ENCODE results near the gene CYP2A6. TPM values are rescaled to one million over a fixed set of nuclear protein-coding genes. Genes with fewer than 3 reads are reported as not detected.
A peak's percentile ranks its signal among the peaks of the same experiment; 100 is the strongest.

The CYP2A6 gene
- total RNA-seq, 1 experiment from 2014 or later = not detected

GRCh38 chr19:40798683-40799557, 51.3 kb downstream of the CYP2A6 start, which contains the start of gene EGLN2:
Gene EGLN2 (plus strand): TSS chr19:40799191. CDS start chr19:40800573, 1,382 bp downstream.
- in situ Hi-C loops (cut with HindIII; ENCODE audit: low pct_unique_long_range_greater_than_20kb, low sequenced_read_pairs) = no loop called here
- DNase-seq (ENCODE audit: low read depth, low spot score) = peak; percentile 99

DNA sequence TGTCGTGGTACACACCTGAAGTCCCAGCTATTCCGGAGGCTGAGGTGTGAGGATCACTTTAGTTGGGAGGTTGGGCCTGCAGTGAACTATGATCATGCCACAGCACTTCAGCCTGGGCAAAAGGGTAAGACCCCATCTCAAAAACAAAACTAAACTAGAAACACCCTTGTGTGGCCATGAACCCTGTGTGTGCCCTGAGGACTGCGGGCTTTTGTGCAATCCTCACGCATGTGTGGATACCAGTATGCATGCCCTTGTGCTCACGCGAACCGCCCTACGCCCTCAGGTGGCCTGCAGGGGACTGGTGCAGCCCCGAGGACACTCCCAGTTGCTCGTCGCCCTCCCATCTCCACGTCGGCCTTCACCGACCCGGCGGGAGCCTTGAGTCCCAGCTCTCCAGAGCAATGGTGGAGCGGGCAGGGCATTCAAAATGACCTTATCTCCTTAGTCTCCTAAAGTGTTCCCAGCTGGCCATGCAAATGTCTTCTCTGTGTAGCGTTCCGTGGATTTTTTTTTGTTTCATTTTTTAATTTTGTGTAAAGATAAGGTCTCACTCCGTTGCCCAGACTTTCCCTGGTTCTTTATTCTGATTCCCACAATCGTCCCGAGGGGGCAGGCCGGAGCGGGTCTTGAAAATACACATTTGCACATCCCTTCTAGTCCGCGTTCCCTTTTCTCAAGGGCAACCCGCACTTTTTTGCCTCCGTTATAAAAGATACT, 52.1 kb downstream of the CYP2A6 start:
- in situ Hi-C loops (cut with HindIII; ENCODE audit: low pct_unique_long_range_greater_than_20kb, low sequenced_read_pairs) = no loop called here
- peak; percentile 70 for DNase-seq (ENCODE audit: low read depth, low spot score)

GRCh38 chr19:40797166-40797962, 52.9 kb downstream of the CYP2A6 start:
- in situ Hi-C loops (cut with HindIII; ENCODE audit: low pct_unique_long_range_greater_than_20kb, low sequenced_read_pairs) = no loop called here
- DNase-seq (ENCODE audit: low read depth, low spot score) = no peak

Other genes with a start within 250 kb of the CYP2A6 start
- gene LTBP4, start 249.1 kb downstream of the CYP2A6 start, total RNA-seq (2014; rRNA removed; shearing (Covaris generic)) = 10.9 and 13.4 TPM in 2 replicates
- 6.3 and 7.5 TPM in 2 replicates for gene NUMBL, start 159.8 kb downstream of the CYP2A6 start, total RNA-seq (2014; rRNA removed; shearing (Covaris generic))
- 13.5 and 16.1 TPM in 2 replicates for gene COQ8B, start 133.6 kb downstream of the CYP2A6 start, total RNA-seq (2014; rRNA removed; shearing (Covaris generic))
- gene ITPKC, start 133.3 kb downstream of the CYP2A6 start, total RNA-seq (2014; rRNA removed; shearing (Covaris generic)) = 3.8 and 4.6 TPM in 2 replicates
- gene ACTMAP, start 100.0 kb downstream of the CYP2A6 start, total RNA-seq (2014; rRNA removed; shearing (Covaris generic)) = 0.13 and 0.51 TPM in 2 replicates
- gene SNRPA, start 99.2 kb downstream of the CYP2A6 start, total RNA-seq (2014; rRNA removed; shearing (Covaris generic)) = 56.1 and 60.7 TPM in 2 replicates
- gene MIA, start 74.9 kb downstream of the CYP2A6 start, total RNA-seq (2014; rRNA removed; shearing (Covaris generic)) = 234 and 256 TPM in 2 replicates
- 17.9 and 20.8 TPM in 2 replicates for gene RAB4B, start 72.2 kb downstream of the CYP2A6 start, total RNA-seq (2014; rRNA removed; shearing (Covaris generic))
- 58.4 and 70.7 TPM in 2 replicates for gene EGLN2, start 51.3 kb downstream of the CYP2A6 start, total RNA-seq (2014; rRNA removed; shearing (Covaris generic))
- gene CYP2A7, start 31.8 kb upstream of the CYP2A6 start, total RNA-seq (2014; rRNA removed; shearing (Covaris generic)) = not detected in 2 replicates
- 0.13 TPM in 1 of 2 replicates, not detected in the other for gene CYP2B6, start 140.8 kb upstream of the CYP2A6 start, total RNA-seq (2014; rRNA removed; shearing (Covaris generic))
- gene CYP2A13, start 238.0 kb upstream of the CYP2A6 start, total RNA-seq (2014; rRNA removed; shearing (Covaris generic)) = not detected in 2 replicates